DND-41 (cell line): ENCODE measurements around the gene FOXP1.

Experiments
- ATAC-seq: fragments of 200-7000 bp; cut with Tn5 transposase; 3 replicates; pipeline ENCODE4 v1.9.1; 2021; ENCODE audit warnings: low read depth; ENCODE audit not compliant: insufficient read depth
- DNase-seq: peaks from one replicate; pipeline ENCODE4 v3.0.0-alpha.2; 2020
- H2AFZ ChIP-seq: 2 replicates; pipeline ENCODE4 v1.6.0; 2012; ENCODE audit warnings: low read depth, low read length
- H3K27ac ChIP-seq: 2 replicates; pipeline ENCODE4 v1.5.1; 2012; ENCODE audit warnings: low read length, inconsistent platforms
- H3K27me3 ChIP-seq: fragments of 200-600 bp; sonication (generic); 2 replicates; pipeline ENCODE4 v1.6.0; 2012; ENCODE audit warnings: low read length, mild to moderate bottlenecking, inconsistent platforms; ENCODE audit not compliant: insufficient read depth, poor library complexity
- H3K36me3 ChIP-seq: 2 replicates; pipeline ENCODE4 v1.5.1; 2012; ENCODE audit warnings: low read length, inconsistent platforms; ENCODE audit not compliant: insufficient read depth
- H3K4me1 ChIP-seq: 2 replicates; pipeline ENCODE4 v1.5.1; 2012; ENCODE audit warnings: mild to moderate bottlenecking, low read length; ENCODE audit not compliant: insufficient read depth
- H3K4me2 ChIP-seq: 2 replicates; pipeline ENCODE4 v1.6.0; 2012; ENCODE audit warnings: mild to moderate bottlenecking, moderate library complexity, low read length, inconsistent platforms; ENCODE audit not compliant: insufficient read depth
- H3K4me3 ChIP-seq, 2 experiments: fragments of 200-600 bp in 1 of 2; shearing (Covaris generic) in 1 of 2; 2 replicates each; pipeline ENCODE4 v1.5.1; 2012 to 2016; ENCODE audit warnings: inconsistent platforms in 2 of 2, low read length in 2 of 2, mild to moderate bottlenecking in 2 of 2, low read depth in 1 of 2, moderate library complexity in 1 of 2
- H3K79me2 ChIP-seq: 2 replicates; pipeline ENCODE4 v1.6.0; 2012; ENCODE audit warnings: low read length, inconsistent platforms; ENCODE audit not compliant: insufficient read depth
- H3K9ac ChIP-seq: 2 replicates; pipeline ENCODE4 v1.6.0; 2012; ENCODE audit warnings: low read depth, mild to moderate bottlenecking, inconsistent platforms, low read length, moderate library complexity
- H3K9me3 ChIP-seq: 2 replicates; pipeline ENCODE4 v1.5.1; 2012; ENCODE audit warnings: low read length, moderate library complexity, mild to moderate bottlenecking, inconsistent platforms; ENCODE audit not compliant: insufficient read depth, severe bottlenecking
- H4K20me1 ChIP-seq: 2 replicates; pipeline ENCODE4 v1.6.0; 2012; ENCODE audit warnings: low read length; ENCODE audit not compliant: insufficient read depth
- CTCF ChIP-seq: IDR thresholded peaks from 2 replicates; pipeline ENCODE4 v1.5.1; 2012; ENCODE audit warnings: borderline replicate concordance, low read length, moderate library complexity, mild to moderate bottlenecking; ENCODE audit not compliant: poor library complexity, severe bottlenecking; ENCODE audit errors: extremely low read depth
- EZH2 ChIP-seq: IDR thresholded peaks from 3 replicates; pipeline ENCODE4 v1.6.1; 2012; ENCODE audit warnings: borderline replicate concordance, low read depth, mild to moderate bottlenecking, moderate library complexity, low read length, inconsistent platforms; ENCODE audit not compliant: severe bottlenecking

FOXP1 gene

GRCh38 chr3:71442652-71443042 is 140.9 kb downstream of the FOXP1 start:
- no peaks in the 10 kb centered on the region for H3K36me3 ChIP-seq
- peak overlapping the region; percentile 100 for H3K27ac ChIP-seq
- H3K4me3 ChIP-seq, result no peak overlapping the region
- peak overlapping the region; percentile 3; the same call in 1 of the 2 replicates for H3K9ac ChIP-seq
- no peak overlapping the region for H2AFZ ChIP-seq
- peaks cover 67% of the 10 kb centered on the region for H3K79me2 ChIP-seq
- DNase-seq, result no peak
- H4K20me1 ChIP-seq, result no peaks in the 10 kb centered on the region; the same call in 1 of the 2 replicates
- H3K4me1 ChIP-seq, result peaks cover 82% of the 10 kb centered on the region
- TF ChIP-seq CTCF (no peak), EZH2 (no peak)
- ATAC-seq, result no peak
- H3K9me3 ChIP-seq, result no peaks in the 10 kb centered on the region
- H3K27me3 ChIP-seq, result no peaks in the 10 kb centered on the region
- H3K4me2 ChIP-seq, result no peak overlapping the region; the same call in 1 of the 2 replicates

- Histone ChIP-seq H3K4me1 (peaks cover 77% of the 10 kb centered on the region), H4K20me1 (no peaks in the 10 kb centered on the region; the same call in 1 of the 2 replicates), H3K9me3 (no peaks in the 10 kb centered on the region), H3K27me3 (no peaks in the 10 kb centered on the region), H3K36me3 (0 out of 2 replicates have a peak, but pooled peaks cover under 1% of the 10 kb centered on the region), H3K79me2 (peaks cover 62% of the 10 kb centered on the region), H3K4me2 (no peak overlapping the region), H2AFZ (no peak overlapping the region), H3K4me3 (no peak overlapping the region), H3K27ac (peak overlapping the region; percentile 100), H3K9ac (peak overlapping the region; percentile 3; the same call in 1 of the 2 replicates)
- DNase-seq, result no peak
- no peak for ATAC-seq
- no peak for TF ChIP-seq EZH2
- TF ChIP-seq CTCF, result no peak
These were observed 141.4 kb downstream of the FOXP1 start for GRCh38 chr3:71441925-71442651.

GRCh38 chr3:71441217-71441924 is 142.2 kb downstream of the FOXP1 start:
- H3K79me2 ChIP-seq, result peaks cover 55% of the 10 kb centered on the region

More at GRCh38 chr3:71441217-71441924, 142.2 kb downstream of the FOXP1 start:
- ATAC-seq (peak; percentile 33), DNase-seq (peak; percentile 64)
- Histone ChIP-seq H3K36me3 (0 out of 2 replicates have a peak, but pooled peaks cover 3% of the 10 kb centered on the region), H2AFZ (no peak overlapping the region), H3K27ac (peak overlapping the region; percentile 100), H3K4me3 (no peak overlapping the region), H3K9ac (peak overlapping the region; percentile 17), H3K9me3 (no peaks in the 10 kb centered on the region), H3K4me2 (peak overlapping the region; percentile 29), H3K4me1 (peaks cover 69% of the 10 kb centered on the region), H4K20me1 (no peaks in the 10 kb centered on the region; the same call in 1 of the 2 replicates), H3K27me3 (no peaks in the 10 kb centered on the region)
- no peak for TF ChIP-seq CTCF
- TF ChIP-seq EZH2, result no peak
